Activated CD8-positive, alpha-beta memory T cell treated with anti-CD3 and anti-CD28 coated beads, Interleukin-2, amount 50 U/mL, for 4 hours (primary cell): ENCODE data around the gene SPATS2.
"Not testable (repeated sequence)": the region's sequence is repeated elsewhere in the genome, so short reads cannot be mapped to it uniquely, and the experiment has no call there.

Experiments
- DNase-seq: peaks from one replicate; pipeline ENCODE4 v3.0.0-alpha.2; 2020

Gene SPATS2

DNA sequence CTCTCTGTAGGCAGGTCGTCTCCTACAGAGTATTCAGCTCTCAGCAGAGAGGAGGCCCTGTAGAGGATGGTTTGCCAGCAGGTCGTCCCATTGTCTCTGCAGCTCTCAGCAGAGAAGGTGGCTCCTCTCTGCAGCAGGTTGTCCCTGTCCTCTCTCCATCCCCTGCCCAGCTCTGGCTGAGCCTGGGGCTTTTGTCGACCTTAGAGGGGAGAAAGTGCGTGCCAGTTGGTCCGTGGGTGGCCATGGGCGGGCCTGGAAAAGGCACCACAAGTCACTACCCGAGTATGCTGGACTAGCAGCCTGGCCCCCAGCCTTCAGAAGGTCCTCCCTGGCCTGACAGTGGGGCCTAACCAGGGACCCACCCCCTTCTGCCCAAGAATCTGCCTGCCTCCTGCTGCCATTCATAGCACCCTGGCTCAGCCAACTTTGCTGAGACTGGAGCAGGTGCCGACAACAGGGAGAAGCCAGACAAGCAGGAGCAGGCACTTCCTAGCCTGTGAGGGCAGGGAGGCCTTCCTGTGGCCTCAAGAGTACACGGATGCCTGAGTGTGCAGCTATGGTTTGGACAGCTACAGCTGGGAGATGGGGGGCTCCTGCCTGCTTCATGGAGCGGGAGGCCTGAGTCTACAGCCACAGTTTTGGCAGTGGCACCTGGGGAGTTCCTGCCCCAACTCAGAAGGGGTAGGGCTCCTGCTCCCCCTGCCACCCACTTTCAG, 111.8 kb downstream of the SPATS2 start:
- DNase-seq: no peak

DNA sequence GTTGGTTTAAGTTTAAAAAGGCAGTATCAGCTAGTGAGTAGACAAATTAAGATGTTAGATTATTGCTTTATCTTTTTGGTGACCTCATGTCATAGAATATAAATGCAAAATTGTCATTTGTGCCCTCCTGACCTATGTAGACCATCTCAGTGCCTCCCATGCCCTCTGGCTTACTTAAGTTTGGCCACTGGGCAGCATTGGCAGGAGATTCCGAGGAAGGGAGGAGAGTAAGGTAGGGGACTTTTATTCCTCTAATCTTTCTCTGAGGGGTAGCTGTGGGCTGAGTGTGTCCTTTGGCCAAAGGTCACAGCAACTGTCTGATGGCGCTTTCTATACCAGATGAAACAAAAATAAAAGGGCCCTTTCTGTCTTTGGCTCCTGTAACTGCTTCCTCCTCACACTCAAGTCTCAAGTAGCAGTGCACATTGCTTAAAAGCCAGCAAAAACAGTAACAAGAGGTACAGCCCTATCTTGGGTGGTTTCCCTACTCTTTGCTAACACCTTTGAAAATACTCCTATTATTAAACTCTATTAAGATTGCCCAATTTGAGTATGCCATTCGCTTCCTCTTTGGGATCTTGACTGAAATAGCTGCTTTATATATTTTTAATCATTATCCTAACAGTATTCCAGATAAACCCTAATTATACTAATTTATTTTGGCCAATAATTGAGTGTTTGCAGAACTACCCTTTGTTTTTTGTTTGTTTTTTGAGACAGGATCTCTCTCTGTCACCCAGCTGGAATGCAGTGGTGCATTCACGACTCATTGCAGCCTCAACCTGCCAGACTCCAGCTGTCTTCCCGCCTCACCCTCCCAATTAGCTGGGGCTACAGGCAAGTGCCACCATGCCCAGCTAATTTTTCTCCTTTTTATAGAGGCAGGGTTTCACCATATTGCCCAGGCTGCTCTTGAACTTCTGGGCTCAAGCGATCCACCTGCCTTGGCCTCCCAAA, 115.1 kb downstream of the SPATS2 start:
- no peak for DNase-seq

DNA sequence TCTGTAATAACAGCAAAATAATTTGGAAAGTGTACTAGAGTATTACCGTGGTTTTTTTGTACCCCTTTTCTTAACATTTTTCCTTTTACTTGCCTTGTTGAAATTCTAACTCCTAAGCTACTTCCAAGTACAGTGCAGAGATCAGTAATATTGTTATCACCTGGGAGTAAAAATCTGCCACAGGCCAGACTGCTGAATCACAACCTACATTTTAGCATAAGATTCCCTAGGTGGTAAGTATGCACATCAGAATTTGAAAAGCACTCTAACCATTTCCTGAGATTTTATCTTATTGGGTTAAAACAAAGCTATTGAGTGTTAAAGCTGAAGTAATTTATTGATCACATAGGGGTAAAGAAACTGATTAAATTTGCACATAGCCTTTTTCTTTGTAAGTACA, 116.4 kb downstream of the SPATS2 start:
- no peak for DNase-seq

DNA sequence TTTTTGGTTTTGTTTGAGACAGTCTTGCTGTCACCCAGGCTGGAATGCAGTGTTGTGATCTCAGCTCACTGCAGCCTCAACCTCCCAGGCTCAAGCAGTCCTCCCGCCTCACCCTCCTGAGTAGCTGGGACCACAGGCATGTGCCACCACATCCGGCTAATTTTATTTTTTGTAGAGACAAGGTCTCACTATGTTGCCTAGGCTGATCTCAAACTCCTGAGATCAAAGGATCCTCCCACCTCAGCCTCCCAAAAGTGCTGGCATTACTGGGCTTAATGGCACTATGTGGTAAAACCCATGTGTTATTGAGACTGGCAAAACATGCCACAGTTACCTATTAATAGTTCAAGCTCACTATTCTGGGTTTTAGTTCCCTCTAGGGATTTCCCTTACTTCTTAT, 120.3 kb downstream of the SPATS2 start:
- DNase-seq: no peak

DNA sequence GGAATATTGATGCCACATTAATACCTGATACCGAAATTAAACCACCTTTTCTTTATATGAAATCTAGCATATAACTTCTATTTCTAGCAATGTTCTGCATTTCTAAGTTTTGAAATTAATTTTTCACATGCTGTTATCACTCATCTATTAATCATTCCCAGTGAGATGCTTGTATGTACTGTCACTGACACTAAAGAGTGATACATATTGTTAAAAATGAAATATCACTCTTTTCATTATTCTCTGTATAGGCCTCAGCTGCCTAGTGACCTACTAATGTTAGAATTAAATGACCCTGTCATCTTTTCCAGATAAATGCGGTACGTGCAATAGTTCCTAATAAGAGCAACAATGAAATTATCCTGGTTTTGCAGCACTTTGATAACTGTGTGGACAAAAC, 121.9 kb downstream of the SPATS2 start:
- no peak for DNase-seq

DNA sequence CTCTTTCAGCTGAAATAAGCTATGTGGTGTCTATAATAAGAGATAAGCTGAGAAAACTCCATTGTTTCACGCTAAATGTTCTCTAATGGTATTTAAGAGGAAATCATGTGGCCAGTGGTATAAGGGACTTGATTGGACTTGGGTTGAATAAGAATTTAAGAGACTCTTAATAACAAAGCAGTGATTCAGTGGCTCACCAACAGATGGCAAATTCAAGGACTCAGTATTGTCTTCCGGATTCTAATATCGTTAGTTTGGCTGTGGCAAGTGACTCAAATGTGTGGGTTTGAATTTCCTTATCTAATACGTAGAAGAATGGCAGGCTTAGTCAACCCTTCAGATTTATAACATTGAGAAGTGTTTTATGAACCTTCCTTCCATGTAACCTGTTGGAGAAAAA, 122.5 kb downstream of the SPATS2 start:
- DNase-seq: no peak

DNA sequence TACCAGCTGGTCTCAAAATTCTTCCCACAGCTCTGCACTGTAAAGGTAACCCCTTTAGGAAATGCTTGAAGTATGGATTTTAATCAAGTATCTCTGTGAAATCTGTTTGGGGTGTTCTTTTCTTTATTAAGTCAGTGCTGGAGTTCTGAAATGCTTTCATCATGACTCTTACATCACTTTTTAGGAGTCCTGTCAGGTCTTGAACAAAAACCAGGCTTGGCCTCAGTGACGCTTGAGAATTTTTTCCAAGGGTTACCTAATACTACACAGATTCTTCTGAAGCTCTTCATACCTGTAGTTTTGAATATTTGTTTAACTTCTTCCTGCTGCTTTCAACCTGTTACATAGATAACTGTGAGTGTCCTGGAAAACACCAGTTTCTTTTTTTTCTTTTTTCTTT, 124.6 kb downstream of the SPATS2 start:
- no peak for DNase-seq

DNA sequence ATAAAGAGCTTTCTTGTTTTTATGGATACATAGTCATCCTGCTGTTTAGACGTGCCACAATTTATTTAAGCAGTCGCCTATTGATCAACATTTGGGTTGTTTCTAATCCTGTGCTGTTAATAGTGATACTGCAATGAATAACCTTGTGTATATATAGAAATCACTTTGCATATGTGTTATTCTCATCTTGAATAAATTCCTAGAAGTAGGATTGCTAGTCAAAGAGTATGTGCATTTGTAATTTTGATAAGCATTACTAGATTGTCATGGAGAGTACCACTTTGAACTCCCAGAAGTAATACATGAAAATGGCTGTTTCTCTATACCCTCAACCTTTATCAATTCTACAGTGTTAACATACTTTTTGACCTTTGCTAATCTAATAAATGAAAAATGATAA, 126.6 kb downstream of the SPATS2 start:
- DNase-seq: no peak

DNA sequence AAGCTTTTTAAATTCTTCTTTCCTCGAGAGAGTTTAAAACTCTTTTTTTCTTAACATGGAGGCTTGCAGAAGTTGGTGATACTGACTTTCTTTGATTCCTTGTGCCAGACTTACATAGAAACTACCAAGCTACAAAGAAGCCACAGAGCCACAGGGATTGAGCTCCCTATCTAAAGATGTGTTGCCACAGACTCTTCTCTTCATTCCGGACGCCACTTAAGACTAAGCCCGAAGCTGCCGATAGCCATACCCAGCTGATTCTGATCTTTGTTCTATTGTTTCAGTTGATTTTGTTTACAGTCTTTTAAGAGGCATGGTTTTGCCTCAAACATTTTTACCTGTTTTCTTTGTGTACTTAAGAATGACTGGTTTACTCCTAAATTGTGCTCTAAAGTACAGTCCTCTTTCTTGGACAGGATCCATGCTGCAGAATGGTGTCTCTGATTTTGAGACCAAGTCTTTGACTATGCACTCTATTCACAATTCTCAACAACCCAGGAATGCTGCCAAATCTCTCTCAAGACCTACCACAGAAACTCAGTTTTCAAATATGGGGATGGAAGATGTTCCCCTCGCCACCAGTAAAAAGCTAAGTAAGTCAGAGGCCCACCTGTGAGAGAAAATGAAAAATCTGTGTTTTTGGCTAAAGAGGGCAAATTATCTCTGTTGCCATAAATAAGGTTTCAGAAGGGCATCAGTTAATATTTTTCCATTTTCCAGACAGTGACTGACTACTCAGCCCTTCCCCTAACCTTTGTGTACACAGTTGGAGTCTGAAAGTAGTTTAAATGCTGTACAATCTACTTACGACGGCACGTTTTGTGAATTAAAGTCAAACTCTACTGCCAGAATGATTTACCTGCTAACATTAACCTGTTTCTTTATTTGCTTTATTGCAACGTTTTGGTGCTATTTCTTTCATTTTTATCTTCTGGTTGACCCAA, 129.4 kb downstream of the SPATS2 start:
- DNase-seq: no peak

DNA sequence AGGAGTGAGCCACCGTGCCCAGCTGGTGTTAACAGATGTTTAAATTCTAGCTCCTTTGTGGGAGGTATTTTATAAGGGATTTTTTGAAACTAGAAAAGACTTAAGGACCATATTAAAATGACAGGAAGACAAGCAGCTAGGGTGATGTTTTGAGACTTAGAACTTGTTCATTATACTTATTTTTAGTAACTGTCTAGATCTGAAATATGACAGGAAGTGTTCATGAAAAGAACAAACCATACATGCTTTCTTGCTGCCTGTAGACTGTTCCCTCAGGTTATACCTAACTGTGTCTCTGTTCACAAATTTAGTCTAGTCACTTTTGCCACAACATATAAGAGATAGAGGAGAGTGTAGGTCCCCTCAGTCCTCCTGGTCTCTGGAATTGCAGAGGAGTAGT, 134.6 kb downstream of the SPATS2 start:
- no peak for DNase-seq

DNA sequence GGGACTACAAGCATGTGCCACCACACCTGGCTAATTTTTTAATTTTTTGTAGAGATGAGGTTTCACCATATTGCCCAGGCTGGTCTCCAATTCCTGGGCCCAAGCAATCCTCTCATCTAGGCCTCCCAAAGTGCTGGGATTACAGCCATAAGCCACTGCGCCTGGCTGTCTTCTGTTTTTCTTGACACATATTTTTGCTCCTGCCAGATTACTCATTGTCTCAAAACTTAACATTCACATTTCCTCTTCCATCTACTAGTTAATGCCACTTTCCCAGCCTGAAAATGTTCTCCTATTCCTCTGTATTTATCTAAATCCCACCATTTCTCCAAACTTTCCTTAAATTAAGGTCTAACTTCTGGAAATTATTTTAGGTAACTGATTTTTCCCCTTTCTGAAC, 135.3 kb downstream of the SPATS2 start:
- no peak for DNase-seq

DNA sequence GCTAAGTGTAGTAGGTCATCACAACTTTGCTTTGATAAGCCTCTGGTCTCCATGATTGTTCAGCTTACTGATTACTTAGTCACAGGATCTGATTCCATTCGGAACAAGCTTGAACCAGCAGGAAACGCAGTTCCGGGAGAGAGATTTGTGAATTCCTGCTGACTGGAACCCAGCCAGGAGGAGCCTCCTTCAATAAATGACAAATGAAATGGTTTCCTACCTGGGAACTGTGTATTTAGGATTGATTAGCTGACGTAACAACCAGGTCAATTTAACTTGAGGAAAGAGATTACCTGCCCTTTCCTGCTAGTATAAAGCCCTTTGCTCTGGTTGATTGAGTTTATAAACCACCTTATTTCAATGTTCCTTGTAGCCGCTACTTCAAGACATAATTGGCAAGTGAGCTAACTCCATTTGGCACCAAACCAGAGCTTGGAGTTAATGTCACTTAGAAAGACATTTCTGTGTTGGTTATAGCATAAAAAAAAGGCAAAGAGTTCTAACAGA, 136.5 kb downstream of the SPATS2 start:
- DNase-seq: no peak

DNA sequence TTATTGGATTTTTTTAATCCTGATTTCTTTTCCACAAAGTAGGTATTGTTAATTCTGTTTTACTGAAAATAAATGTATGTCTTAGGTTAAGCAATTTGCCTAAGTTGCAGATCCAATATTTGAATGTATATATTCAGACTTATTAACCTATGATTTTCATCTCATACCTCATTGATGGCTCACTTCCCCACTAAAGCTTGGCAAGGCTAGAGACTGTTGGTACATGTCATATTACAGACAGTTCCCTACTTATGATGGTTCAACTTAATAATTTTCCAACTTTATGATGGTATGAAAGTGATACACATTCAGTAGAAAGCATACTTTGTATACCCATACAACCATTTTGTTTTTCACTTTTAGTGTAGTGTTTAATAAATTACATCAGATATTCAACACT, 138.4 kb downstream of the SPATS2 start:
- DNase-seq: no peak

DNA sequence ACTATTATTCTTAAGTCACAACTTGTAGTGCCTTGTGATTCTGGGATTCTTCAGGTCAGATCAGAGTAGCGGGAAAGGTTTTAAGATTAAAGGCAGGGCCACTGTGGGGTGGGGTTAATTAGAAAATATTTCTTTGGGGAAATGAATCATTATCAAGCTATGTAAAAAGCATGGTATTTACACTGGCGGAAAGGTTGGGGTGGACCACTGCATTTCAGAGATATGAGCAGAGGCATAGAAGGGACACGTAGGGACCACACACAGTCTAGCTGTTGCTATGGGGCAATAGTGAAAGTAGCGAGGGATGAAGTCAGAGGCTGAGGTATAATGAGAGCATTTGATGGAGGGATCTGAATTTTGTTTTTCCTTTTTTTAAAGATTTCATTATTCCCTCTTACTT, 139.9 kb downstream of the SPATS2 start:
- DNase-seq: no peak

DNA sequence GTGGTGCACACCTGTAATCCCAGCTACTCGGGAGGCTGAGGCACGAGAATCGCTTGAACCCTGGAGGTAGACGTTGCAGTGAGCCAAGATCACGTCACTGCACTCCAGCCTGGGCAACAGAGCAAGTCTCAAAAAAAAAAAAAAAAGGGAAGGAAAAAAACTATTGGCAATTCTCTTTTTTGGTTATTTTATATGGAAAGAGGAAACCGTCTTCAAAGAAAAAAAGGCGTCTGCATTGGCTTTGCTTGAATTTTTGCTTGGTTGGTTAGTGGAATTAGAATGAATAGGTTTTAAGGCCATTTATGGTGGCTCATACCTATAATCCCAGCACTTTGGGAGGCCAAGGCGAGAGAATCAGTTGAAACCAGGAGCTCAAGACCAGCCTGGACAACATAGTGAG, 142.4 kb downstream of the SPATS2 start:
- not testable (repeated sequence) for DNase-seq

DNA sequence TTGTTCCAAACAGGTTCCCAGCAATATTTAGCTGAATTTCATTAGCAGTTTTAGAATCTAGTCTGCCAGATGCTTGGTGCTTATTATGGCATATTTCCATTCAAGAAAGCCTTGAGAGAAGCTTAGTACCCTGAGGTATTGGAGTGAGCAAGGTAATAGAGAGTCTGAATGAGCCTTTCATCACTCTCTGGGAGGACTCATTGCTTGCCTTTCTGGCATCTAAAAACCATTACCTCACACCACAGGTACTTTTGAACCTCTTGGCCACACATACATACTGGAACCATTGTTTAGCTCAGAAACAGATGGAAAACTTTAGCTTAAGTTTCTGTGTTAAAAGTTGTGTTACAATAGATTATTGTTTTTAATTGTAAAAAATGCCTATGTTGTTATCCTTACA, 144.1 kb downstream of the SPATS2 start:
- DNase-seq: no peak

DNA sequence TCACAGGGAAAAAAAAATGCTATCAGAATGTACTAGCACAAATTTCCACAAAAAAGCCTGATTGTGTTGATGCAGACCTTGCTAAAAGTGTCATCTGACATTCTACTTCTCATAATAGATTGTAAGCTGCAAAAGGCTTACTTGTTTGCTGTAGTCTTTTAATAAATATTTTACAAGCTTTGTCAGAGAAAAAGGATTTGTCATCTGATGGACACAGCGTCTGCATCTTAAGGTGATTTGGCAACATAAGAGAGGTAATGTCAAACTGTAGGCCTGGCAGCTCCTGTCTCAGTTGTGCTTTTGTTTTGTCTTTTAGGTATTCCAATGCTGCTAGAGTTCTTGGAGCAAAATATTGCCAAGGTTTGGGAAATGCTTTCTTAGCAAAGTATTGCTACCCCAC, 145.3 kb downstream of the SPATS2 start:
- DNase-seq: no peak

DNA sequence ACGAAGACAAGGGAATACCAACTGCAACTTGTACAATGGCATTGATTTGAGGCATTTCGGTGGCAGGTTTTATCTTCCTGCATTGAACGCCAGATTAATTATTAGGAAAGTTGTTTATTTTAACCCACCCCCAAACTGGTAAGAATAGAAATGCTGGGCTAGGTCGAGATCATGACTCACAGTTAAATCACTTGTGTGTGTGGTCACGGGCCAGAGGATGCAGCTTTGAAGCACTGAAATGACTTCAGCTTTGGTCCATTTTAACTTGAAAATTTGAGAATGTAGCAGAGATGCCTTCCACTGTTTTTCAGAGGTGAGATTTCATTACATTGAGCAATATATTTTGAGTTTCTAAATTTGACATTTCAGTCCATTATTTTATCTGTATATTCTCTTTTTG, 148.0 kb downstream of the SPATS2 start:
- DNase-seq: no peak

DNA sequence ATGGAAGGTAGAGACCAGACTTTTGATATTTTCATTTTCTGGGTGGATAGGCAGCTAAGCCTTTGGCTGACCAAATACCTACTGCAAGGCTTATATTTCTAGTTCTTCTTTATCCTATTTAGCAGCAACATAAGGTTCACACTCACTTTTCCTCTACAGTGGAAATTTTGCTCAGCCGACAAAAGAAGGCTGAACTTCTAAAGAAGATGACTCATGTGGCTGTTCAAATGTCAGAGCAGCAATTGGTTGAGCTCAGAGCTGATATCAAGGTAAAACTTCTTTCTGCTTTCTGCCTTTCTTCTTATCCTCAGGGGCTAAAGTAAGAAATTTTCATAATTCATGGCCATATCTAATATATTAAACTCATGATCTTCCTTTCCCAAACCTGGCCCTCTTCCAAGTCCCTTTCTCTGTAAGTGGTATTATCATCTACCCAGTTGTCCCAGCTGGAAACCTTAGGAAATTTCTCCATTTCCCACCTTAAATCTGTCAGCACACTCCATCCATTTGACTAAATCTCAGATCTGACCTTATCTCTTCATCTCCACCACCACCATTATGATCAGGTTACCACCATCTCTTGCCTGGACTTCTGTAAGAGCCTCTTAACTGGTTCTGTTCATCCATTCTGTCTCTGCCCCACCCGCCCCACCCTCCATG, 151.8 kb downstream of the SPATS2 start:
- no peak for DNase-seq

DNA sequence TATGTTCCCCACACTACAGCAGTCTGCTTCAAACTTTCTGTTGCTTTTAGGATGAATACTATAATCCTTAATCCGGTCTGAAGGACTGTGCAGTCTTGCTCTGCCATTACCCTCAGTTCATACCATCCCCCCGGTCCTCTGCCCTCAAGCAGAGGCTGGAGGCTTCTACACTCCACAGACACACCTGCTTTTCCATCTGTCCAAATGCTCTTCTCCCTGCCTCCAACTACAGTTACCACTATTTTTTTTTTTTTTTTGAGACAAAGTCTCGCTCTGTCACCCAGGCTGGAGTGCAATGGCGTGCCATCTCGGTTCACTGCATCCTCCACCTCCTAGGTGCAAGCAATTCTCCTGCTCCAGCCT, 152.3 kb downstream of the SPATS2 start:
- no peak for DNase-seq

DNA sequence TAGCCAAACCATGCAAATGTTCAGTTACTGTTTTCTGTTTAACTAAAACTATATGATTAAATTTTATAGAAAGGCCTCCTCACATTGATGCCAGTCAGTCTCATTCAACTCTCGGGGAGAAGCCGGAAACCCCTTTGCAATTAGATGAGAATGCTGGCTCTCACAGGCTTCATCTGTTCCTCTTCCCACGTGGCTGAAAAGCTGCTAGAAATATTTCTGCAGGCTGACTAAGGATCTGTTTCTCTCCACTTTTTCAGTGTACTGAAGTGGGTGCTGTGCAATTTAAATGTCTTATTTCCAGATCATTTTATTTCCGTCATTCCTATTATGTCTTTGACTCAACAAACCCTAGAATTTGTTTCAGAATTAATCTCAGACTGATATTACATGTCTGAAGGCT, 154.1 kb downstream of the SPATS2 start:
- DNase-seq: no peak

DNA sequence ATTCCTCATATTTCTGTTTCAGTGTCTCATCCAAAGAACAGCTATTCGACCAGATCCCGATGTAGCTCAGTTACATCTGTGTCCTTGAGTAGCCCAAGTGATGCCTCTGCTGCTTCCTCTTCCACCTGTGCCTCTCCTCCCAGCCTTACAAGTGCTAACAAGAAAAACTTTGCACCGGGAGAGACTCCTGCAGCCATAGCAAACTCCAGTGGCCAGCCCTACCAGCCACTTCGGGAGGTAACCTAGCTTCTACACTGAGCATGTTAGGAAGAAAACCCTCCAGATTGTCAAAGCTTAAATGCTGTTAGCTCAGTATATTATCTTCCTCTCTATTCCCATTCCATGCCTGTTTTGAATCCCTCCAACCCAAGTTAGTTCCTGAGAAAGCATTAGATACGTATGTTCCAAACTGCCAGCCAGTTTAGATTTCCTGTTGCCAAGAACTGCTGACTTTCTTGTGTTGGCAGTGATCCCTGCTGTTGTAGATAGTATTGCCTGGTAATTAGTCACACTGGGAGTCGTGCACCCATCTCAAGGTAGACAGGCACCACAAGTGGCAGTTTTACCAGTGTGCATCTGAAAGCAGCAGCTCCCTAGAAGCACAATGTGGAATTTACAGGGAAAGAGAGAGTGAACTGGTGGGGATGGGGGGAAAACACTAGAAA, 157.5 kb downstream of the SPATS2 start:
- DNase-seq: no peak
